ENCODE results near the gene NEO1. TPM values are rescaled to one million over a fixed set of nuclear protein-coding genes. Genes with fewer than 3 reads are reported as not detected.

Gene NEO1
- total RNA-seq, 1 donor from 2014 or later, result 24.9 TPM

DNA sequence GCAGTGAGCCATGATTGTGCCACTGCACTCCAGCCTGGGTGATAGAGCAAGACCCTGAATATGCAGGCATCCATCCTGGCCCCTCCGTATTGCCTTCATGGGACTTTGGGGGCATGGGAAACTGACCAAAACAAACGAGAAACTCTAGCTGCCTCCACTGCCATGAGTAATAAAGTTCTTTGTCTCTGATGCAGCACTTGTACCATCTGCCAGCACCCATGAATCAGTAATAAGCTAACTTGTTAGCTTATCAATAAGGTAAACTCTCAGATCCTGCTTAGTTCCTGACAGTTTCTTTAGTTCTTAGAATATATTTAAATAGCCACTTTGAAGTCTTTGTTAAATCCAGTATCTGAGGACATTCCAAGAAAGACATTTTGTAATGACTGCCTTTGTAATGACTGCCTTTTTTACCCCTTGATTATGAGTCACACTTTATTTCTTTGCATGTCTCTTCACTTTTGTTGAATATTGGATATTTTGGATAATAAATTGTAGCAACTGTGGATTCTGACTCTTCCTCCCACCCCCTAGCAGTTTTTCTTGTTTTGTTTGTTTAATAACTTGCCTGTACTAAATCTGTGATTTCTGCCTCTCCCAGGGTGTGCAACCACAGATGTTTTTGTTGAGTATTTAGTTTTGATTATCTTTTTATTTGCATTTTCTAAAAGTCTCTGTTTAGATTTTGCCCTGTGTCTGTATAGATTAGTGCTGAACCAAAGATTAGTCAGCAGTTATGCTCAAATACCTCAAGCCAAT, 179.6 kb downstream of the NEO1 start:
- TF ChIP-seq, protein P1, sequence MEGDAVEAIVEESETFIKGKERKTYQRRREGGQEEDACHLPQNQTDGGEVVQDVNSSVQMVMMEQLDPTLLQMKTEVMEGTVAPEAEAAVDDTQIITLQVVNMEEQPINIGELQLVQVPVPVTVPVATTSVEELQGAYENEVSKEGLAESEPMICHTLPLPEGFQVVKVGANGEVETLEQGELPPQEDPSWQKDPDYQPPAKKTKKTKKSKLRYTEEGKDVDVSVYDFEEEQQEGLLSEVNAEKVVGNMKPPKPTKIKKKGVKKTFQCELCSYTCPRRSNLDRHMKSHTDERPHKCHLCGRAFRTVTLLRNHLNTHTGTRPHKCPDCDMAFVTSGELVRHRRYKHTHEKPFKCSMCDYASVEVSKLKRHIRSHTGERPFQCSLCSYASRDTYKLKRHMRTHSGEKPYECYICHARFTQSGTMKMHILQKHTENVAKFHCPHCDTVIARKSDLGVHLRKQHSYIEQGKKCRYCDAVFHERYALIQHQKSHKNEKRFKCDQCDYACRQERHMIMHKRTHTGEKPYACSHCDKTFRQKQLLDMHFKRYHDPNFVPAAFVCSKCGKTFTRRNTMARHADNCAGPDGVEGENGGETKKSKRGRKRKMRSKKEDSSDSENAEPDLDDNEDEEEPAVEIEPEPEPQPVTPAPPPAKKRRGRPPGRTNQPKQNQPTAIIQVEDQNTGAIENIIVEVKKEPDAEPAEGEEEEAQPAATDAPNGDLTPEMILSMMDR (IDR thresholded peaks at IDR 0.05), result no peak
- Mint-ChIP-seq H3K27me3 (ENCODE audit: unreplicated experiment) (peaks cover 2% of the 10 kb centered on the region), H3K36me3 (ENCODE audit: unreplicated experiment) (no peaks in the 10 kb centered on the region), H3K9me3 (ENCODE audit: unreplicated experiment) (peaks cover 7% of the 10 kb centered on the region), H3K4me3 (ENCODE audit: unreplicated experiment) (no peak overlapping the region), H3K4me1 (ENCODE audit: unreplicated experiment) (peaks cover 6% of the 10 kb centered on the region), H3K27ac (ENCODE audit: unreplicated experiment) (no peak overlapping the region)
- DNase-seq (ENCODE audit: extremely low spot score, unreplicated experiment), result no peak

DNA sequence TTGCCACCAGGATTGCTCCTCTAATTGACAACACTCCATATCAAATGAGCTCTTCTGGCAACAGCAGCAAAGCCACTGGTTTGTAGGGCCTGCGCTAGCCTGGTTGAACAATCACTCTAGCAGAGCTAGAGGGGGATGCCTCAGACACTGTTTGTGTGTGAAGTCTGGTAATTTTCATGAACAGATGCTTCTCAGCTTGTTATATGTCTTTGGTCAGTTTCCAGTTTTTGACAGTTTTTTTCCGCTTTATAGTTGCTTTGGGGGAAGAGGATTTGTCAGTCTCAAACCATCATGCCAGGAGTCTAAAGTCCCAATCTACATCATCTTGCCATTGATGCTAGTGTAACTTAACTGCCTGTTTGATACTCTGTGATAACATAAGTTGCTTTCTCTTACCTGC, 180.5 kb downstream of the NEO1 start:
- TF ChIP-seq, protein P1 (IDR thresholded peaks at IDR 0.05), result no peak
- no peak for DNase-seq (ENCODE audit: extremely low spot score, unreplicated experiment)
- peaks cover 7% of the 10 kb centered on the region for H3K9me3 Mint-ChIP-seq (ENCODE audit: unreplicated experiment)
- H3K4me1 Mint-ChIP-seq (ENCODE audit: unreplicated experiment), result peaks cover 6% of the 10 kb centered on the region
- H3K27me3 Mint-ChIP-seq (ENCODE audit: unreplicated experiment), result peaks cover 2% of the 10 kb centered on the region
- no peak overlapping the region for H3K27ac Mint-ChIP-seq (ENCODE audit: unreplicated experiment)
- H3K4me3 Mint-ChIP-seq (ENCODE audit: unreplicated experiment), result no peak overlapping the region
- no peaks in the 10 kb centered on the region for H3K36me3 Mint-ChIP-seq (ENCODE audit: unreplicated experiment)

- Mint-ChIP-seq H3K4me3 (ENCODE audit: unreplicated experiment) (no peak overlapping the region), H3K4me1 (ENCODE audit: unreplicated experiment) (peaks cover 6% of the 10 kb centered on the region), H3K36me3 (ENCODE audit: unreplicated experiment) (no peaks in the 10 kb centered on the region), H3K9me3 (ENCODE audit: unreplicated experiment) (peaks cover 7% of the 10 kb centered on the region), H3K27ac (ENCODE audit: unreplicated experiment) (no peak overlapping the region), H3K27me3 (ENCODE audit: unreplicated experiment) (peaks cover 2% of the 10 kb centered on the region)
- TF ChIP-seq, protein P1 (IDR thresholded peaks at IDR 0.05), result no peak
- no peak for DNase-seq (ENCODE audit: extremely low spot score, unreplicated experiment)
Measured at GRCh38 chr15:73233623-73234022, 181.4 kb downstream of the NEO1 start.

DNA sequence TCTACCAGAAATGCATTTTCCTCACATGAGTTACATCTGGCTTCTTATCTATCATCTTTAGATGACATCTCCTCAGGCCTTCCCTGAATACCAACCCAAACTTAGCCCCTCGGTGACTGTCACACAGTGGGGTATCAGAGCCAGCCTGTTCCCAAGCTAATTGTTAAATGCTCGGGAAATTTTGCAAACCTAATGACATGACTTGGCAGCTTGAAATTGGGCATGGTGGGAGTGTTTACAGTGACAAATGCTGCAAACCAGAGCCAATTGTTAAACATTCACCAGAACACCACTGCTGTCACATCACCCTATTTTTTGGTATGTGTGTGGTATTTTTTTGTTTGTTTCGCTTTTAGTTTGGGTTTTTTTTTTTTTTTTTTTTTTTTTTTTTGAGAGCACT, 185.6 kb downstream of the NEO1 start:
- no peak for DNase-seq (ENCODE audit: extremely low spot score, unreplicated experiment)
- TF ChIP-seq, protein P1 (IDR thresholded peaks at IDR 0.05), result no peak
- H3K4me3 Mint-ChIP-seq (ENCODE audit: unreplicated experiment), result no peak overlapping the region
- peaks cover 4% of the 10 kb centered on the region for H3K27me3 Mint-ChIP-seq (ENCODE audit: unreplicated experiment)
- H3K4me1 Mint-ChIP-seq (ENCODE audit: unreplicated experiment), result no peaks in the 10 kb centered on the region
- H3K27ac Mint-ChIP-seq (ENCODE audit: unreplicated experiment), result no peak overlapping the region
- no peaks in the 10 kb centered on the region for H3K9me3 Mint-ChIP-seq (ENCODE audit: unreplicated experiment)
- no peaks in the 10 kb centered on the region for H3K36me3 Mint-ChIP-seq (ENCODE audit: unreplicated experiment)

DNA sequence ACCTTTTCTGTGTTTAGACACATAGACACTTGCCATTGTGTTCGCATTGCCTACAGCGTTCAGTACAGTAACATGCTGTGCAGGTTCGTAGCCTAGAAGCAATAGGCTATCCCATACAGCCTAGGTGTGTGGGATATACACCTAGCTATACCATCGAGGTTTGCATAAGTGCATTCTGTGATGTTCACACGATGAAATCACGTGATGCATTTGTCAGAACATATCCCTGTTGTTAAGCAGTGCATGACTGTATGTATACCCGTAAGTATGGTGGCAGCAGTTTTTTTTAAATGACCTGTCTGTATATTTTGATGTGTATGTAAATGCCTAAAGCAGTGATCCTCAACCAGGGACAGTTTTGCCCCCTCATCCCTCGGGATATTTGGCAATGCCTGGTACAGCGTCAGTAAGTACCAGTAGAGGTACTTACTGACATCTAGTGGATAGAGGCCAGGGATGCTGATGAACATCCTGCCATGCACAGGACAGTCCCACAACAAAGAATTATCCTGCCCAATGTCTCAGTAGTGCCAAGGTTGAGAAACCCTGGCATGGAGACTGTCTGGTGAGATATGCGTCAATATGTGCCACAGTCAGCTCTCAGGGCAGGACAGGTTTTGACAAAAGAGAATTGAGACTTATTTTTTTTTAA, 187.4 kb downstream of the NEO1 start:
- H3K4me3 Mint-ChIP-seq (ENCODE audit: unreplicated experiment), result no peak overlapping the region
- no peaks in the 10 kb centered on the region for H3K36me3 Mint-ChIP-seq (ENCODE audit: unreplicated experiment)
- no peaks in the 10 kb centered on the region for H3K9me3 Mint-ChIP-seq (ENCODE audit: unreplicated experiment)
- no peak overlapping the region for H3K27ac Mint-ChIP-seq (ENCODE audit: unreplicated experiment)
- no peak for DNase-seq (ENCODE audit: extremely low spot score, unreplicated experiment)
- peaks cover 4% of the 10 kb centered on the region for H3K27me3 Mint-ChIP-seq (ENCODE audit: unreplicated experiment)
- TF ChIP-seq, protein P1 (IDR thresholded peaks at IDR 0.05), result peak; percentile 29
- no peaks in the 10 kb centered on the region for H3K4me1 Mint-ChIP-seq (ENCODE audit: unreplicated experiment)
